Tibial nerve (tissue), 4 donors: Measurements from ENCODE around the gene RHBDD1.

Experiments used
- CTCF ChIP-seq, 5 experiments: fragments of 200-600 bp in 3 of 5; fragments of 450-650 bp in 2 of 5; sonication (generic) in 3 of 5; IDR thresholded peaks; one replicate each; pipeline ENCODE4 v1.5.1; 2016 to 2019; ENCODE audit warnings: antibody characterized with exemption in 5 of 5, mild to moderate bottlenecking in 3 of 5, moderate library complexity in 2 of 5
- EP300 ChIP-seq, 2 donors: sonication (generic); formaldehyde crosslinking; IDR thresholded peaks; one replicate each; pipeline ENCODE4 v1.6.1; 2017; ENCODE audit warnings: antibody characterized with exemption in 2 of 2, mild to moderate bottlenecking in 1 of 2
- POLR2A ChIP-seq, 2 donors: fragments of 450-650 bp; IDR thresholded peaks; one replicate each; pipeline ENCODE4 v1.6.1; 2017; ENCODE audit warnings: antibody characterized with exemption in 2 of 2, mild to moderate bottlenecking in 2 of 2, moderate library complexity in 2 of 2

- TF ChIP-seq CTCF (IDR thresholded peaks at IDR 0.05) (peak in 4 of 5 experiments; percentile 19 to 52 (median 40)), POLR2A (IDR thresholded peaks at IDR 0.05) (no peak), EP300 (IDR thresholded peaks at IDR 0.05) (no peak)
Measured at GRCh38 chr2:226796840-226797288, 39.0 kb upstream of the RHBDD1 start.
